Stimulated activated CD4-positive, alpha-beta T cell treated with anti-CD3 and anti-CD28 coated beads, Interleukin-4, amount 100 ng/mL, for 48 hours (primary cell): ENCODE measurements around the gene LRFN5.
"Not testable (repeated sequence)": the region's sequence is repeated elsewhere in the genome, so short reads cannot be mapped to it uniquely, and the experiment has no call there.

Experiments
- DNase-seq, 2 donors: peaks; one replicate each; pipeline ENCODE4 v3.0.0-alpha.2; 2020; ENCODE audit warnings: low read depth in 2 of 2

LRFN5 gene

GRCh38 chr14:41899416-41899815, 292.7 kb downstream of the LRFN5 start:
- no peak for DNase-seq

GRCh38 chr14:41900644-41901043, 294.0 kb downstream of the LRFN5 start:
- DNase-seq = no peak

GRCh38 chr14:41901089-41901488, 294.4 kb downstream of the LRFN5 start:
- DNase-seq = no peak

GRCh38 chr14:41905394-41905964, 298.8 kb downstream of the LRFN5 start:
- no peak for DNase-seq

- DNase-seq = not testable (repeated sequence)
These were observed 304.5 kb downstream of the LRFN5 start for GRCh38 chr14:41911155-41911554.

GRCh38 chr14:41913398-41913797, 306.7 kb downstream of the LRFN5 start:
- DNase-seq = no peak

- DNase-seq = no peak
These were observed 309.1 kb downstream of the LRFN5 start for GRCh38 chr14:41915732-41916131.

- DNase-seq = no peak
These were observed 309.6 kb downstream of the LRFN5 start for GRCh38 chr14:41916313-41916712.

- no peak for DNase-seq
These were observed 318.7 kb downstream of the LRFN5 start for GRCh38 chr14:41925409-41925808.

GRCh38 chr14:41950428-41951151, 343.9 kb downstream of the LRFN5 start:
- DNase-seq = no peak
